SHP77 (cell line): ENCODE measurements around the gene C10orf62.
A peak's percentile ranks its signal among the peaks of the same experiment; 100 is the strongest.
"Not testable (repeated sequence)": the region's sequence is repeated elsewhere in the genome, so short reads cannot be mapped to it uniquely, and the experiment has no call there.

Source experiments
- DNase-seq, 2 experiments: peaks; one replicate each; lab custom pipeline; 2025; lab: John Stamatoyannopoulos, UW

The C10orf62 gene

GRCh38 chr10:97564776-97565175 lies 24.7 kb upstream of the C10orf62 start:
- DNase-seq: no peak

GRCh38 chr10:97566336-97566996 lies 23.1 kb upstream of the C10orf62 start:
- no peak for DNase-seq

DNA sequence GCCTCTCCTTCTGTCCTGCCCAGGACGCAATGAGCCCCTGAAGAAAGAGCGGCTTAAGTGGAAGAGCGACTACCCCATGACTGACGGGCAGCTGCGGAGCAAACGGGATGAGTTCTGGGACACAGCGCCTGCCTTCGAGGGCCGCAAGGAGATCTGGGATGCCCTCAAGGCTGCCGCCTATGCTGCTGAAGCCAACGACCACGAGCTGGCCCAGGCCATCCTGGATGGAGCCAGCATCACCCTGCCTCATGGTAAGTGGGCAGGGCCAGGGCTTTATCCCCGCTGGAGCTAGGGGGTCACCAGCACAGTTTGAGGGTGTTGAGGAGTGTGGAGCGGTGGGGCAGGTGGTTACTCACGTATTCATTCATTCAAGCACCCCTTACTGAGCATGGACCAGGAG lies 21.6 kb upstream of the C10orf62 start:
- DNase-seq: no peak

DNA sequence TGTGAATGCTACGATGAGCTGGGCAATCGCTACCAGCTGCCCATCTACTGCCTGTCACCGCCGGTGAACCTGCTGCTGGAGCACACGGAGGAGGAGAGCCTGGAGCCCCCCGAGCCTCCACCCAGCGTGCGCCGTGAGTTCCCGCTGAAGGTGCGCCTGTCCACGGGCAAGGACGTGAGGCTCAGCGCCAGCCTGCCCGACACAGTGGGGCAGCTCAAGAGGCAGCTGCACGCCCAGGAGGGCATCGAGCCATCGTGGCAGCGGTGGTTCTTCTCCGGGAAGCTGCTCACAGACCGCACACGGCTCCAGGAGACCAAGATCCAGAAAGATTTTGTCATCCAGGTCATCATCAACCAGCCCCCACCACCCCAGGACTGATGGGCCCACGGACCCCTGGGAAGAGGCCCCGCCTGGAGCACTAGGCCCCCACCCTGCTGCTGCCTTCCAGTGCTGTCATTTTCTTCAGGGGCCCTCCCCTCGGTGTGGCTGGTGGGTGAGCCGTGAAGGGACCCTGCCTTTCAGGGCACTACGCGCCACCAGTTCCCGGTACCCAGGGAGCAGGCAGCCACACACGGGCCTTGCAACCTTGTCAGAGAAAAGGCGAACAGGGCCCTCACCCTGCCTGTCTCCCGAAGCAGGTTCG lies 19.3 kb upstream of the C10orf62 start:
- no peak for DNase-seq

DNA sequence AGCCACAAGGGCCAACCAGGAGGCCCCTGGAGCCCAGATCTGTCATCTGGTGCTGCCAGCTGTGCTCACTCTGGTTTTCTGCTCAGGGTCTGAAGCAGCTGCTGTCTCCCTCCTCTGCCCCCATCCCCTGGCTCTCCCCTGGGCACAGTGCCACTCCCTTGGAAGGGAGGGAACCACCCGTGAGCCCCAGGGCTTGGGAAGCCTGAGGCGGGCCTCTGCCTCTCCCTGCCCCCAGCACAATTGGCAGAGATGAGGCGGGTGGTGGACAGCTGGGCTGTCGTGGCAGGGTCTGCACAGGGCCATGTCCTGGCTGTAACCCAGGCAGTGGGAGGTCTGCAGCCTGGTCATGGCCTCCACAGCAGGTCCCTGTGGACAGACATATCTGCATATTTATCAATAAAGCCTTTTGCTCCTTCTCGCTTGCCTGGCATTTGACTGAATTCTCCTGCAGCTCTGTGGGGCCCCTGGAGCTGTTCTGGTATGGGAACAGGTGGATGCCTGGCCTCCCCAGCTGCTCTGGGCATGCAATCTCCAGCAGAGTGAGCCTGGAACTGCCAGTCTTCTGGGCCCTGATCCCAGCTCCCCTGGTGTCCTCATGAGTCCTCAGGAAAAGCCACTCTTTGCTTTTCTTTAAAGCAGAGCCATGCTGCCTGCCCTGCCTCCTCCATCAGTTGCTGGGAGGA lies 18.6 kb upstream of the C10orf62 start:
- no peak for DNase-seq

- no peak for DNase-seq
These were observed 17.9 kb upstream of the C10orf62 start for GRCh38 chr10:97571622-97572021.

GRCh38 chr10:97572214-97572989 lies 17.1 kb upstream of the C10orf62 start, which contains the start of gene ANKRD2:
ANKRD2 (plus strand) TSS chr10:97572779; CDS start chr10:97572789, 10 bp downstream.
- peak; percentile 64 to 66 for DNase-seq

DNA sequence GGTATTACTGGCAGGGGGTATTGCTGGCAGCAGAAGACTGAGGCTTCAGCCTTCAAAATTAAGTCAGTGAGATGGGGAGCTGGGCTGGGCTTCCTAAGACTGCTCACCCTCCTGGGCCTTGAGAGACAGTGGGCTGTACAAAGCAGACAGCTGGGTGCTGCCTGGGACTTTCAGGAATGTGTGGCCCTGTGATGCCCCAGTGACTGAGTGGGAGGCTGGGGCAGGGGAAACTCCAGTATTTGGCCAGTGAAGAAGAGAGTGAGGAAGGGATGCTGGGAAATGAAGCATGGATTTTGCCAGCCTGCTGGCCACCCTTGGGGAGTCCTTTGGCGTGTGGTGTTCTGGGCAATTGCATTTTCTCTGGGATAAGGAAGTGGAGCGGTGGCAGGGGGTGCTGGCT lies 16.5 kb upstream of the C10orf62 start:
- DNase-seq: no peak

DNA sequence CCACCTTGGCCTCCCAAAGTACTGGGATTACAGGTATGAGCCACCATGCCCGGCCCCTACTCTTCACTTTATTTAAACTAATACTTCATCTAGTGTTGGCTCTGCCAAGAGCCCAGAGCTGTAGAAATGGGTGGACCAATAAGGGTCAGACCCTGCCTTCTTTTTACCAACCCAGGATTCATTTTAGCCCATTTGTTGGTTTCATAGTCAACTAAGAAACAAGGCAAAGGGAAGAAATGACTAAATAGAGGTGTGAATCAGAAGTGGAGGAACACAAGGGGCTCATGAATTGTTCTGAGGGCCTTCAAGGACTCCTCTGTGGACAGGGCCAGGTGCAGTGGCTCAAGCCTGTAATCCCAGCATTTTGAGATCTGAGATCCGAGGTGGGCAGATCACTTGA lies 15.8 kb upstream of the C10orf62 start:
- DNase-seq: no peak

DNA sequence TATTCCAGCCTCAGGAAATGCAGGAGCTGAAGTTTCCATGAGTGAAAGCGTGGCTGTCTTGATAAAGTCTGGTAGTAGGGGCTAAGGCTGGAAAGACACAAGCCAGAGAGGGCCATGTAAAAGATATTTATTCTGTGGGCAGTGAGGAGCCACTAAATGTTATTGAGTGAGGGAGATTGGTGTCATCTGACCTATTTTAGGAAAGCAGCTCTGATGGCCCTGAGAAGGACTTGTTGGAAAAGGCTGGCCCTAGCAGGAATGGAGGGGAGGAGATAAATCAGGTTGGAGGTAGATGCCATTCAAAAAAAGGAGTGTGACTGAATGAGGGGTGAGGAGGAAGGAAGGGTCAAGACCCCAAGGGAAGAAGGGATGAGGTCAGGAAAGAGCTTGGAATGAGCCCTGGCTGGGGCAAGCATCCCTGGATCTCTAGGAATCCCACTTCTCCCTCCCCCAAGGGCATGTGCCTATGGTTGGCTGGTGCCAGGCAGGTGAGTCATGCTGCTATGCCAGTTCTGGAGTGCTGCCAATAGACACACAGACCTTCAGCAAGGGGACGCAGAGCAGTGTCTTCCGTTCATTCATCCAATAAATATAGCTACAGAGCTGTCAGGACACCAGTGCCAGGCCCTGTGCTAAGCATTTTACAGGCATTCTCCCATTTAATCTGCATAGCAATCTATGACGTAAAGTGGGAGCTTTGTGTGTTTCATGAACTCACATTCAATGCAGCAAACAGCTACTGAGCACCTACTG lies 15.0 kb upstream of the C10orf62 start:
- peak; percentile 84 to 90 for DNase-seq

DNA sequence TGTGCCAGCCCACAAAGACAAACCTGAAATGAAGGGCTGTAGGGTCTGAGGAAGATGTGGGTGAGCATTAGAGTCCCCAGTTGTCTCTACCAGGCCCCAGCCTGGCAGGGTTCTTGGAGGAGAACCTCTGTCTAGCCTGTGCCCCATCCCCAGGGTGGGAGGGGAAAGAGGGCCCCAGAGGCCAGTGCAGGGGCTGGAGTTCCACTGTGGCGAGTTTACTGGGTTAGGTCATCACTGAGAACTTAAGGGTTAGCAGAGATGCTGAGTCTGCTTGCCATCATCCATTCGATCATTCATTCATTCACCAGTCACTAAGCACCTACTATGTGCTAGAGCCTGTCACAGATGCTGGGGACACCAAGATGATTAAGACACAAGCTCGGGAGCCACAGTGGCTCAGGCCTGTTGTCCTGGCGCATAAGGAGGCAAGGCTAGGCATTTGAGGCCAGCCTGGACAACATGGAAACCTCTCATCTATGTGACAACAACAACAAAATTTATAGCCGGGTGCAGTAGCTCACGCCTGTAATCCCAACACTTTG lies 14.3 kb upstream of the C10orf62 start:
- DNase-seq: no peak

GRCh38 chr10:97576487-97576886 lies 13.0 kb upstream of the C10orf62 start:
- not testable (repeated sequence) for DNase-seq

GRCh38 chr10:97577701-97578100 lies 11.8 kb upstream of the C10orf62 start:
- no peak for DNase-seq

DNA sequence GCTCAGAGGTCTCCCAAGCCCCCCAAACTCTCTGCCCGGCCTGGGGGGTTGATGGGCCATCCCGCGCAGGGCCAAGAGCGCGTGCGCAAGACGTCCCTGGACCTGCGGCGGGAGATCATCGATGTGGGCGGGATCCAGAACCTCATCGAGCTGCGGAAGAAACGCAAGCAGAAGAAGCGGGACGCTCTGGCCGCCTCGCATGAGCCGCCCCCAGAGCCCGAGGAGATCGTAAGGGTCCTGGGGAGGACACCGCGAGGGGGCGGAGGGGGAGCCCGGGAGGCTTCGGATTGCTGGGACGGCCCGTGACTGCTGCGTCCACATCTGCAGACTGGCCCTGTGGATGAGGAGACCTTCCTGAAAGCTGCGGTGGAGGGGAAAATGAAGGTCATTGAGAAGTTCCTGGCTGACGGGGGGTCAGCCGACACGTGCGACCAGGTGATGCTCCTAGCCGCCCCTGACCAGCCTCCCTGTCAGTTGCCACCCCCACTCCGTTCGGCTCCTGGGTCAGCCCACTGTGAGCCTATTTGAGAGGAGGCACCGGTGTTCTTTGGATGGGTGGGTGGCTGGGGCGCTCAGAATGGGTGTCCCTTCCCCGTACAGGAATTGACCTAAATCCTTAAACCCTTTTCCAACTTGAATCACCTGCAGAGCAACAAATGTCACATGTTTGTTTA lies 11.2 kb upstream of the C10orf62 start:
- no peak for DNase-seq

DNA sequence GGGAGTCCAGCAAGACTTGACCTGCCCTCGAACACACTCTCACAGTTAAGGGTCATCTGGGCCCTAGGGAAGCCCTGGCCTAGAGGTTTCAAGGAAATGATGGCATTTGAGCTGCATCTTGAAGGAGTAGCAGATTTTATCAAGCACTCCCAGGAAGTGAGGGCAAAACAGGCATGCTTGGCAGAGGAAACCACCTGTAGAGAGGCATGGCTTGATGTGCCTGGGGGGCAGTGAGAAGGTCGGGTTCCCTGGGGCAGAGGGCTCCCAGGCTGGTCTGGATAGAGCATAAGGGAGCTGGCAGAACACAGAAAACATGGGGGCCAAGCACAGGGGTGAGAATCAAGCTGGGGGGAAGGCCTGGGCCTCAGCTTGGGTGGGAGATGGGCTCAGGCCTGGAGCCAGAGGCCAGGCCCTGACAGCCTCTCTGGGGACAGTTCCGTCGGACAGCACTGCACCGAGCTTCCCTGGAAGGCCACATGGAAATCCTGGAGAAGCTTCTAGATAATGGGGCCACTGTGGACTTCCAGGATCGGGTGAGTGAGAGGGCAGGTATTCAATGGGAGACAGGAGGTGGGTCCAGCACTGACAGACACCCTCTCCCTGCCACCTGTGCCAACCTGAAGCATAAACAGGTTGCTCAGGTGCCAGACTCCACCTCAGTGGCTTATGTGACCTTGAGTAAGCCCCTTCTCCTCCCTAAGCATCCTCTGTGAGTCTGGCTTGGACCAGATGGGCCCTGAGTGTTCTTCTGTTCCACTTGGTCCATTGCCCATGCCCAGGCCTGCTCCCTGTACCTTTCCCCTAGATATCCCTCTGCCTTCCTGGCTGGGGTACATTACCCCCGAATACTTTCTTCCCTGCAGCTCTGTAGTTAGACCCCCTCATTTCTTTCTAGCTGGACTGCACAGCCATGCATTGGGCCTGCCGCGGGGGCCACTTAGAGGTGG lies 8.8 kb upstream of the C10orf62 start:
- no peak for DNase-seq

DNA sequence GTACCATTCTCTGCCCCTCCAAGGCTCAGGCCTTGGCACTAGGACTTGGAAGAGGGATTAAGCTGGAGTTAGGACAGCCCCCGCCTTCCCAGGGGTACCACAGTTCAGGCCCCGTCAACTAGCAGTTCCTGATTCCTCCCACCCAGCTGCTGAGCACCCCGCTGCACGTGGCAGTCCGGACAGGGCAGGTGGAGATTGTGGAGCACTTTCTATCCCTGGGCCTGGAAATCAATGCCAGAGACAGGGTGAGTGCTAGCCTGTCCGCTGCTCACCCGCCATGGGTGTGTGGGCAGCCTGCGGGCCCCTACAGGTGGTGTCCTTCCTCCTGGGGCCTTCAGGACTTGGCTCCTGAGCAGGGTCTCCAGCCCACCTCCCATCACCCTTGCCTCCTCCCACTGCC lies 7.4 kb upstream of the C10orf62 start:
- no peak for DNase-seq

DNA sequence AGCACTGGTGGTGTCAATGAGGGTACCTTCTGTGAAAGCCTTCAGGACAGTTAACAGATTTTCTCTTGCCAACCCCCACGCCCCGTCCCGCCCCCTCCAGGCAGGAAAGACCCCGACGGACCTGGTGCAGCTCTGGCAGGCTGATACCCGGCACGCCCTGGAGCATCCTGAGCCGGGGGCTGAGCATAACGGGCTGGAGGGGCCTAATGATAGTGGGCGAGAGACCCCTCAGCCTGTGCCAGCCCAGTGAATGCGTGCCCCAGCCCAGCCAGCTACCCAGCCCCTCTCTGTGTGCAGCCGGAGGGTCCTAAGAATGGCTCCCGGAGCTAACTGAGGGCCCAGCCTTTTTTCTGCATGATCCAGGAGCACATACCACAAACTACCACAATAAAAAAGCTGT lies 6.0 kb upstream of the C10orf62 start:
- no peak for DNase-seq

DNA sequence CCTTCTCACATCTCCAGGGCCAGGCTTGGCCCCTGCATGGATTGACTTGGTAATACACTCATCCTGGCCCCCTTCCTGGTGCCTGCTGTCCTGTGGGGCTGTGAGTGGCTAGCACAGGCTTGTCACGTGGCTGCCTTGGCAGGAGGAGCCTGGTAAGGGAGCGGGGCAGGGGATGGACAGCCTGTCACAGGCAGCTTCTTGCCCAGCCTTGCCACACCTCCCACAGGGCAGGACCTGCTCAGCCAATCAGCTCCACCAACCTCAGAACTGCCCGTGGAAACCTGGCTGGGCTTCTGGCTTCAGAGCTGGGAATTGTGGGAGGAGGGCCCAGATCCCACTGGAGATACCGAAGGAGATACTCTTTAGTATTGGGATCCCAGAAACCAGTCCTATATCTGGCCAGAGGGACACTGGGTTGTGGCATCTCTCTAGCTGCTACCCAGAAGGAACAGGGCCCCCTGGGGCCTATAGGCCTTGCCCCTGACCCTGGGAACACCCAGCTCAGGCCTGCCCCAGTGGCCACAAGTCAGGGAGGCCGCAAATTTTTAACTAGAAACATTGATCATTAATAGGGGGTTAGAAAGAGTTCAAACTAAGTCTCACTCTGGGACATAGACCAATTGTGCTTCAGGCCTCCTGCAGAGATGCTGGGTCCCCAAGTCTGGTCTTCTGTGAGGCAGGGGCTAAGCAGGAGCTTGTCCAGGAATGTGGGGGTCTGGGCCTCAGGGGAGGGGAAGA lies 5.3 kb upstream of the C10orf62 start, which contains the start of gene HOGA1:
Gene HOGA1, plus strand, starts transcription at position 330 of the 738 bp plus-strand sequence. Its CDS starts 315 bp downstream, at position 645.
- peak; percentile 79 to 89 for DNase-seq
